GM12891 (cell line): ENCODE results near the gene RRP1B.
A peak's percentile ranks its signal among the peaks of the same experiment; 100 is the strongest.

ENCODE experiments used
- PAX5 ChIP-seq: IDR thresholded peaks from 2 replicates; pipeline ENCODE4 v1.6.1; 2011; ENCODE audit warnings: low read length, moderate library complexity, mild to moderate bottlenecking; ENCODE audit not compliant: insufficient read depth, severe bottlenecking
- POLR2A ChIP-seq: IDR thresholded peaks from 2 replicates; pipeline ENCODE4 v1.6.1; 2011; ENCODE audit warnings: low read depth, low read length, control low read depth
- POLR2AphosphoS5 ChIP-seq: IDR thresholded peaks from 2 replicates; pipeline ENCODE4 v1.6.1; 2011; ENCODE audit warnings: low read depth, low read length, control low read depth
- SPI1 ChIP-seq: IDR thresholded peaks from 2 replicates; pipeline ENCODE4 v1.6.1; 2011; ENCODE audit warnings: low read depth, low read length, control low read depth
- TAF1 ChIP-seq: IDR thresholded peaks from 2 replicates; pipeline ENCODE4 v1.6.1; 2011; ENCODE audit warnings: low read depth, low read length, control low read depth

GRCh38 chr21:43690346-43690745, 31.0 kb downstream of the RRP1B start:
- TF ChIP-seq POLR2A (no peak; the same call in 1 of the 2 replicates), POLR2AphosphoS5 (0 out of 2 replicates have a peak, but pooled peaks have one; percentile 20), TAF1 (no peak), SPI1 (no peak), PAX5 (no peak)
